ENCODE data around the gene PSMA6.
"Not testable (repeated sequence)": the region's sequence is repeated elsewhere in the genome, so short reads cannot be mapped to it uniquely, and the experiment has no call there.

Gene PSMA6

GRCh38 chr14:35342489-35343010, 50.4 kb downstream of the PSMA6 start:
- no peak overlapping the region for H3K4me3 Mint-ChIP-seq
- no peaks in the 10 kb centered on the region for H3K9me3 Mint-ChIP-seq
- peaks cover under 1% of the 10 kb centered on the region for H3K4me1 Mint-ChIP-seq
- no peaks in the 10 kb centered on the region for H3K27me3 Mint-ChIP-seq
- no peaks in the 10 kb centered on the region for H3K36me3 Mint-ChIP-seq
- H3K27ac Mint-ChIP-seq = no peak overlapping the region

- Mint-ChIP-seq H3K4me3 (no peak overlapping the region), H3K27me3 (no peaks in the 10 kb centered on the region), H3K27ac (no peak overlapping the region), H3K4me1 (peaks cover 4% of the 10 kb centered on the region), H3K9me3 (no peaks in the 10 kb centered on the region), H3K36me3 (no peaks in the 10 kb centered on the region)
These were observed 51.5 kb downstream of the PSMA6 start for GRCh38 chr14:35343702-35344101.

GRCh38 chr14:35344107-35344807, 52.1 kb downstream of the PSMA6 start:
- H3K4me3 Mint-ChIP-seq = no peak overlapping the region
- H3K36me3 Mint-ChIP-seq = no peaks in the 10 kb centered on the region
- peaks cover 4% of the 10 kb centered on the region for H3K4me1 Mint-ChIP-seq
- no peak overlapping the region for H3K27ac Mint-ChIP-seq
- no peaks in the 10 kb centered on the region for H3K9me3 Mint-ChIP-seq
- H3K27me3 Mint-ChIP-seq = no peaks in the 10 kb centered on the region

GRCh38 chr14:35346738-35347322, 54.6 kb downstream of the PSMA6 start:
- H3K36me3 Mint-ChIP-seq = no peaks in the 10 kb centered on the region
- peaks cover 7% of the 10 kb centered on the region for H3K4me1 Mint-ChIP-seq
- no peaks in the 10 kb centered on the region for H3K27me3 Mint-ChIP-seq
- no peaks in the 10 kb centered on the region for H3K9me3 Mint-ChIP-seq
- H3K27ac Mint-ChIP-seq = no peak overlapping the region
- H3K4me3 Mint-ChIP-seq = no peak overlapping the region

DNA sequence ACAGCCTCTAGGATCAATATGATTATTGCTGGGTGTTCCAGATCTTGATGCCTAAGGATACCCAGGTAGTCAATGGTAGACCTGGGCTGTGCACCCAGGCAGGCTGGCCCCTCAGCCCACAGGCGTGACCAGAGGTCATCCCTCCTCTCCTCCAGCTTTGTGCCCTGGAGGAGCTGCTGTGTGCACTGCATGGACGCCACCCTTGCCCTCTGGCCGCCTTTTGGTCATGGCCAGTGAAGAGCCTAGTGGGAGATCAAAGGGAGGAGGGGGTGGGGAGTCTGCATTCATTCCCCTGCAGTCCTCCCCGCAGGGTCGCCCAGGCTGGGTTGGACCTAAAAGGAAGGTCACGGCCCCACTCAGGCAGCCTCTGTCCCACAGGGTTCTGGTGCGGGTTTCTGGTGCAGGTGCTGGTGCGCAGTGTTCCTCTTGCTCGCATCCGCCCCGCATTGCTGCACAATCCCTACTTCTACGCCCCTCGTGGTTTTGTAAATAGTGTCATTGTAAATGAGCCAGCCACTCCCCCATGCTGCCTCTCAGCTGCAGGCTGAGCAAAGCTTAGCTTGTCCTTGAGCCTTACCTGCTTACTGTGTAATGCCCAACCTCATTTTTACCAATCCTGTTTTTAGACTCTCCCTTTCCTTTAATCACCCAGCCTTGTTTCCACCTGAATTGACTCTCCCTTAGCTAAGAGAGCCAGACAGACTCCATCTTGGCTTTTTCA, 55.3 kb downstream of the PSMA6 start:
- peak overlapping the region; percentile 65 for H3K27ac Mint-ChIP-seq
- no peaks in the 10 kb centered on the region for H3K36me3 Mint-ChIP-seq
- no peaks in the 10 kb centered on the region for H3K27me3 Mint-ChIP-seq
- H3K4me3 Mint-ChIP-seq = no peak overlapping the region
- peaks cover 10% of the 10 kb centered on the region for H3K4me1 Mint-ChIP-seq
- H3K9me3 Mint-ChIP-seq = no peaks in the 10 kb centered on the region

- H3K36me3 Mint-ChIP-seq, H3K27me3 Mint-ChIP-seq, H3K9me3 Mint-ChIP-seq, H3K4me3 Mint-ChIP-seq: not testable (repeated sequence)
- H3K4me1 Mint-ChIP-seq = peaks cover 13% of the 10 kb centered on the region
- H3K27ac Mint-ChIP-seq = peak overlapping the region; percentile 65
These were observed 55.8 kb downstream of the PSMA6 start for GRCh38 chr14:35348044-35348380.

DNA sequence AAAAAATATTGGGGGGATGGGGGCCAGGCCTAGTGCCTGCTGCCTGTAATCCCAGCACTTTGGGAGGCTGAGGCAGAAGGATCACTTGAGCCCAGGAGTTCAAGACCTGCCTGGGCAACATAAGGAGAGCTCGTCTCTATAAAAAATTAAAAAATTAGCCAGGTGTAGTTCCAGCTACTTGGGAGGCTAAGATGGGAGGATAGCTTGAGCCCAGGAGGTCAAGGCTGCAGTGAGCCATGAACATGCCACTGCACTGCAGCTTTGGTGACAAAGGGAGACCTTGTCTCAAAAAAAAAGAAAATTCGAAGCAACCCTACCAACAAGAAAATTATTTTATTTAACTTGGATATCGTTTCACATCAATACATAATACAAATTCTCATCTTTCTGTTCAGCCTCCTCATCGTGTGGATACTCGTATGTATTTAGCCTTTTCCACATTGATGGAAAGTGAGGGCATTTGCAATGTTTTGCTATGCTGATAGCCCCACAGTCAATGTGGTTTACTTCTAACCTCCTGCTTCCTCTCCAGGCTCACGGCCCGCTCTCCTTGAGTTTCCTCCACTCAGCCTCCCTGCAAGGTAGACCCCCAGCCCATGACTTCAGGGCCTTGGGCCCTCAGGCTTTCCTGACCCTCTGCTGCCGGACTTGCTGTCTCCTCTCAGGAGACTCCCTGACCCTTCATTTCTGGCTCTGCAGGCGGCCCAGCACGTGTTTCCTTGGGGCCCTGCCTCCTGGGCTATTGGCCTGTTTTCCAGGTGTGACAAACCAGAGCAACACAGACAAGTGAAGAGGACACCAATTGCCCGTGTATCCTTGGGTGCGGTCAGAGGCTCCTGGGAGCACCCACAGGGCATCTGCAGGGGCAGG, 57.5 kb downstream of the PSMA6 start:
- no peaks in the 10 kb centered on the region for H3K36me3 Mint-ChIP-seq
- peak overlapping the region; percentile 73 for H3K27ac Mint-ChIP-seq
- H3K4me3 Mint-ChIP-seq = no peak overlapping the region
- peaks cover 15% of the 10 kb centered on the region for H3K4me1 Mint-ChIP-seq
- no peaks in the 10 kb centered on the region for H3K9me3 Mint-ChIP-seq
- no peaks in the 10 kb centered on the region for H3K27me3 Mint-ChIP-seq

DNA sequence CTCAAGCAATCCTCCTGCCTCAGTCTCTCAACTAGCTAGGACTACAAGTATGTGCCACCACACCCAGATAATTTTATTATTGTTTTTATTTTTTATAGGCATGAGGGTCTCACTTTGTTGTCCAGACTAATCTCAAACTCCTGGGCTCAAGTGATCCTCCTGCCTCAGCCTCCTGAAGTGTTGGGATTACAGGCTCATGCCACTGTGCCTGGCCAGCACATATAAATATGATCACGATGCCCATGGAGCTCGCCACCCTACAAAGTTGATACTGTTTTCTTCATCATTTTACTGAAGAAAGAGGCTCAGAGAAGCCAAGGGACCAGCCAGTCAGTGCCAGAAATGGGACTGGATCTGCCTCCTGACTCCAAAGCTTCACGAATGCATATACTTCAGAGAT, 59.3 kb downstream of the PSMA6 start:
- no peak overlapping the region for H3K27ac Mint-ChIP-seq
- no peaks in the 10 kb centered on the region for H3K9me3 Mint-ChIP-seq
- H3K27me3 Mint-ChIP-seq = no peaks in the 10 kb centered on the region
- H3K36me3 Mint-ChIP-seq = no peaks in the 10 kb centered on the region
- peaks cover 24% of the 10 kb centered on the region for H3K4me1 Mint-ChIP-seq
- no peak overlapping the region for H3K4me3 Mint-ChIP-seq

DNA sequence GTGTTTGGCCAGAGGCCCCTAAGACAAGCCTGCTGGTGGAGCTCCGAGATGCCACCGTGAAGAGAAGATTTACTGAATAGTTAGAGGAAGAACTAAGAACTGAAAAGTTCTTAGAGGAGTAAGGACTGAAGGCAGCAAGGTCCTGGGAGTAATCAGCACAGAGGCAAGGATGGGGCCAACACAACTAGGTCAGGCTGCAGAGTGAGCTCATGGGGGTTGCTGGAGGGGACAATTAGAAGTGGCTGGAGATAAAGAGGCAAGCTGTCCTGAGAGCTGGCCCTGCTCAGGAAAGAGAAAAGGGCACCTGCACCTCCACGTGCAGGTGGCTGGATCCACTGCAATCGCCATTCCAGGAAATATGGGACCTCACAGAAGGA, 59.7 kb downstream of the PSMA6 start:
- Mint-ChIP-seq H3K36me3 (no peaks in the 10 kb centered on the region), H3K4me1 (peaks cover 28% of the 10 kb centered on the region), H3K4me3 (no peak overlapping the region), H3K27me3 (no peaks in the 10 kb centered on the region), H3K9me3 (no peaks in the 10 kb centered on the region), H3K27ac (no peak overlapping the region)

- Mint-ChIP-seq H3K36me3 (no peaks in the 10 kb centered on the region), H3K9me3 (no peaks in the 10 kb centered on the region), H3K27ac (no peak overlapping the region), H3K4me1 (peaks cover 31% of the 10 kb centered on the region), H3K4me3 (no peak overlapping the region), H3K27me3 (no peaks in the 10 kb centered on the region)
These were observed 60.4 kb downstream of the PSMA6 start for GRCh38 chr14:35352274-35353233.

GRCh38 chr14:35353409-35354172, 61.4 kb downstream of the PSMA6 start:
- no peaks in the 10 kb centered on the region for H3K27me3 Mint-ChIP-seq
- no peaks in the 10 kb centered on the region for H3K9me3 Mint-ChIP-seq
- H3K27ac Mint-ChIP-seq = no peak overlapping the region
- H3K36me3 Mint-ChIP-seq = no peaks in the 10 kb centered on the region
- peaks cover 27% of the 10 kb centered on the region for H3K4me1 Mint-ChIP-seq
- no peak overlapping the region for H3K4me3 Mint-ChIP-seq

- not testable (repeated sequence) for H3K27me3 Mint-ChIP-seq, H3K9me3 Mint-ChIP-seq, H3K4me3 Mint-ChIP-seq, H3K36me3 Mint-ChIP-seq
- H3K27ac Mint-ChIP-seq = peak overlapping the region; percentile 15
- H3K4me1 Mint-ChIP-seq = peaks cover 27% of the 10 kb centered on the region
These were observed 63.1 kb downstream of the PSMA6 start for GRCh38 chr14:35355235-35355634.

DNA sequence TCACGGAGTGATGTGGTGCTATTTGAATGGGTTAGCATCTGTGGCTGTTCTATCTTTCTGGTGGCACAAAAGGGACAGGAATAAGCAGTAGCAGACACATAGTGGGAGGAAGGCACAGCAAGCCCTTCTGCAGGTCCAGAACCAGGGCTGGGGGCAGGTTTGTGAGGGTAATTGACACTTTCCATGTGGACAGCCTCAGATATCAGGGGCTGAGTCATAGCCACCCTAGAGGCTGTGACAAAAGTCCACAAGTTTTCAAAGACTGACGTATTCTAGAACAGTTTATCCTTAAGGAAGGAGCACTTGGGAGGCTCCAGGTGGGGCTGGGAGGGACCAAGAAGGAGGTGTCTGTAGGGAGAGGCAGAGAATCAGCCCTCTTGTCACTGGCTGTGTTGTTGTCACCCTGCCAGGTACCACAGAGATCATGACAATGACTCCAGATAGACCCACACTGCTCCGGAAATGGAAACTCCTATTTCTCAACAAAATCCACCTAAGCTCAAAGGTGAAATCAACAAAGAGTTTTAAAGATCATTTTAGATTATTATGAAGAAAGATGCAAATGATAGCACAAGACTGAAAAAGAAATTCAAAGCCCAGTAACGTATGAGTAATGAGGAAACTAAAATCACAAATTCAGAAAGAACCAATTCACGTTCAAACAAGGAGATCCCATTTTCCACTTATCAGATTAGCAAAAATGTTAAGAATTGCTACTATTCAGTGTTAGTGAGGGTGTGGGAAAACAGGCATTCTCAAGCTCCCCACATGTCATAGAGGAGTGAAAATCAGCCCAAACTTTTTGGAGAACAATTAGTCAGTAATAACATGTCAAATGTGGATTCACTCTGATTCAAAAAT, 64.0 kb downstream of the PSMA6 start:
- Mint-ChIP-seq H3K27me3 (no peaks in the 10 kb centered on the region), H3K27ac (peak overlapping the region; percentile 94), H3K36me3 (no peaks in the 10 kb centered on the region), H3K4me3 (peak overlapping the region; percentile 67), H3K9me3 (no peaks in the 10 kb centered on the region), H3K4me1 (peaks cover 30% of the 10 kb centered on the region)
